ENCODE data around the gene MKRN3. TPM values are rescaled to one million over a fixed set of nuclear protein-coding genes. Genes with fewer than 3 reads are reported as not detected.

Gene MKRN3
- 0.36 TPM for polyA plus RNA-seq (2013, experiment 1 of 2; ENCODE audit: insufficient read length)
- 0.05 TPM for polyA plus RNA-seq (2013, experiment 2 of 2; ENCODE audit: insufficient read length)

DNA sequence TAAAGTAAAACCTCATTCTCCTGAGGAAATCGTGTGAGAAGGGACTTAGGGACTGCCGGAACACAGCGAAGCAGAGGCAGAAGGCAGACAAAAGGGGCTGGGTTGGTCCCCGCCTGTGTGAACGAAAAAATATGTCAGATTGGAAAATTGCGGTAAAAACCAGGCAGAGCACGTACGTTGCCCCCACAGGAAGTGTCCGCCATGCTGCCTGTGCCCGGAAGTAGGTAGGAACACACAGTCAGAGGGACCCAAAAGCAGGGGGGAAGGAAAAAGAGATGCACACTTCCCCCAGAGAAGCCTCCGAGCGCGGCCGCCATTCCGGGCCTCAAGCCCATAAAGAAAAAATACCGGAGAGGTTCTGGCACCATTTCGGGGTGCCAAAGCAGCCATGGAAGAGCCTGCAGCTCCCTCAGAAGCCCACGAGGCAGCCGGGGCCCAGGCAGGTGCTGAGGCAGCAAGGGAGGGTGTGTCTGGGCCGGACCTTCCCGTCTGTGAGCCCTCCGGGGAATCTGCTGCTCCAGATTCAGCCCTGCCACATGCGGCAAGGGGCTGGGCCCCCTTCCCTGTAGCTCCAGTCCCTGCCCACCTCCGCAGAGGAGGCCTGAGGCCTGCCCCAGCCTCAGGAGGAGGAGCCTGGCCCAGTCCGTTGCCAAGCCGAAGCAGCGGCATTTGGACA, at the start of gene MKRN3:
TSS of gene MKRN3 (plus strand) at position 280 of the 676 bp plus-strand sequence. CDS start at position 389, 109 bp downstream.
- DNase-seq, result peak; percentile 7

DNA sequence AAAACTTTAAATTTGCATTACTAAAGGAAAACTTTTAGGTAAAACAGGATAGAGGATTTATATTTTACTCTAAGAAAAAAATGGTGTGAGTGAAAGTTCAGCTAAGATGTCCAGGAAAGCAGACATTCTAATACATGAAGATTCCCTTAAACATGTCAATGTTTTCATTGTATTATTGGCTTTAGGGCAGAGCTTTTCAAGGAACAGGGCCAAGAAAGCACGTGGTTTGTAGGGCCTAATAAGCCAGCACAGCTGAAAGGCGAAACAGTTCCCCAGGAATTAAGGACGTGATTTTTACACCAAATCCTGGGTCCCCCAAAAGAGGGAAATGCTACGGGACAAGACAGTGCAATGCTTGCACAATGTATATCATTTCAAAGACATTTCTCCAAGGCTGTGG, 48.6 kb upstream of the MKRN3 start:
- DNase-seq, result no peak

DNA sequence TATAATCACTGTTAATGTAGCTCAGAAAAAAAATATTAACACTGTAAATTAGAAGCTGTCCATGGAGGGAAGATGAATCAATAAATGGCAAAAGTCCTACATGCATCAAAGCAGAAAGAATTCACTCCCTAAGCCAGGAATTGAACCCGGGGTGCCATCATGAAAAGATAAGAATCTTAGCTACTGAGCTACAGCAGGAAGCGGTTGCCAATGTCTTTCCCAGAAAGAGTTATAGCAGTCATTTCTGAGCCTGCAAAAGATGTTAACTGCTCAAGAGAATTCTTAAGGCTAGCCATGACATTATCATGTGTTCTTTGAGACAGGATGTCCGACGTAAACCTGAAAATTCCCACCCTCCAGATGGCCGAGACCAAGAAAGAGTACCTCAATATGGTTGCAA, 47.4 kb upstream of the MKRN3 start:
- no peak for DNase-seq

DNA sequence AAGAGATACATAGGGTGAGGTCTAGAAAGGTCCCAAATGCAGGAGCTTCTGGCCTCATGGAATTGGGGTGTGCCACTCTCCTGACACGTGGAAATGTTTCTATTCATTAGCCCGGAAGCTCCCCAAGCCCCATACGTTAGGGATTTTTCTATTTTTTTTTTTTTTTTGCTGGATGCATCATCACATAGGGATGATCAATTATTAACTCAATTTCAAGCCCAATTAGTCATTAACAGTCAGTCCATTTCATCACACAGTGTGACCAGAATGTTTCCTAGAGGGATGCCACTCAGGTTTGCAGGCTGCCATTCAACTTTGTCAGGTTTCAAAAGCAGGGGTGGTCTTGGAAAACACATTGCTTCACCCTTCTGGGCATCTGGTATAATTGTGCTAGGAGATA, 40.7 kb upstream of the MKRN3 start:
- no peak for DNase-seq

DNA sequence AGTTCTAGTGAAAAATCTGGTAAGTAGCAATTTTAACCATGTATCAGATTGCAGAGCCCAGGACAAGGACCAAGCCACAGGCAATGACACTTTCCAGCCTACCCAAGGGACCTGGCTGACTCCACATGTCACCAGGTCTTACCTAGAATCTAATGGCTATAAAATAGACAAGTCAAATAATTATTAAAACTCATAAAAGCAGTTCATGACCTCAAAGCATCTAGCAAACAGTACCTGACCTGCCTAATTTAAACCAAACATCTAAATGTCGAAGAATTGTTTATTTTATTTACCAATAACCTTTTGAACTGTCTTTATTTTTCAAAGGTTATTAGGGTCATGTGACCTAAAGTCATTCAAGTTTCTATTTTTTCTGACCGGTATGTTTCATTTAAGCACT, 35.6 kb upstream of the MKRN3 start:
- DNase-seq, result no peak

DNA sequence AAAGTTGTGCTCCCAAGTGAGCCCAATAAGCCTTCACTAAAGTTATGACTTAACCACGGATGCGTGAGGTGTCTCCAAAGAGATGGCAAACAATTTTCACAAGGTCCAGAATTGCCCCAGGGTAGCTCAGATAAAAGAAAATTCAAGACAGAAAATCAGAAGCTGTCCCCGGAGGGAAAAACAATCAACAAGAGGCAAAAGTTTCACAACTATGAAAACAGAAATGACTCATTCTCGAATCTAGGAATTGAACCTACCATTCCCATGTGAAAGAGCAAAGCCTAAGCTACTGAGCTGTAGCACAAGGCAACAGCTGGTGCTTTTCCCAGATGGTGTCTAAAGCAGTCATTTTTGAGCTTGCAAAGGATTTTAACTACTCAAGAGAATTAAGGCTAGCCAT, 33.5 kb upstream of the MKRN3 start:
- no peak for DNase-seq

DNA sequence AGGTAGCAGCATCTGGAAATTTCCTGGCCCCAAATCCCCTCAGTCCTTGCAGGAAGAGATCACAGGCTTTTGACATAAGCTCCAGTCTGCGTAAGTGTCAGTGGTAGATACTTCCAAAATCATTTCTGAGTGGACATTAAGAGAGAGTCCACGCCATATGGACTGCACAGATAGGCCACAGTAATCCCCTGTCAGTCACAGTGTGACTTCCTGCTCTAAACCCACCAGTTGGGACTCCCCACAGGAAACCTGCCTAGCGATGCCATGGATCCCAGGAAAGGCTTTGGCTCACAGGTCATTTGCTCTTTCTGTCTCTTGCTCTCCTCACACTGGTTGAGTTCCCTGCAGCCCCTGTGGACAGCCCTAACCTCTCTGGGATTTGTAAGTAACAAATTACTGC, 28.8 kb upstream of the MKRN3 start:
- DNase-seq, result no peak

DNA sequence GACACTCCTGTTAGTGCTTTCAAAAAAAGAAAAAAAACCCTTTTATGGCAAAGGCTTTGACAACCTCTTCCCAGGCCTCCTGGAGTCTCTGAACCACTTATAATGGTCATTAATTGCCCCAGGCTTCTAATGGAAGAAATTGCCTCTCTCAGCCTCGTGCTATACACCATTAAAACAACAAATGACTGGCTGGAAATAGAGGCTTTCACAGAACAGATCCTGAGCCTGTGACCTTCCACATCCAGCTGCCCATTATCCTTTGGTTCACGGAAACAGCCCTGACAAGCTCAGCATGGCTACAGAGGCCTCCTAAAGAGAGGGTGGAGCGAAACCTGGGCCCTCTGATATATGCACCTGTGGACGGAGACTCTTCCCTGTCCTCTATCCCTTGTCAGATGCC, 26.8 kb upstream of the MKRN3 start:
- no peak for DNase-seq

DNA sequence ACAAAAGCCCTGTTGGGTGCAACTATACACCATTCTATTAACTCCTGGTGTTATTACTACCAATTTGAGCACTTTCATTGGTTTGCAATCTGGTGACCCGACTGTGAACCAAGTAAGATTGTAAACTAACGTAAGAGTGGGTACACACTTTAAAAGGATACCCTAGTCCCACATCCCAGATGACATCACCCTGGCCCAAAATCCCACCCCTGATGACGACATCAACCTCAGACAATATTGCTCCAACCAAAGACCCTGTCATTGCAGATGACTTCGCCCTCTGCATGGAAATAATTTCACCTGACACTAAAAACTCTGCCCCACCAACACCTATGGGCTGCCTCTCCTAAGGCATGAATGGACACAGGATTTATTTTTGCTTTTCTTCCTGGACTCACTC, 25.6 kb upstream of the MKRN3 start:
- DNase-seq, result no peak

DNA sequence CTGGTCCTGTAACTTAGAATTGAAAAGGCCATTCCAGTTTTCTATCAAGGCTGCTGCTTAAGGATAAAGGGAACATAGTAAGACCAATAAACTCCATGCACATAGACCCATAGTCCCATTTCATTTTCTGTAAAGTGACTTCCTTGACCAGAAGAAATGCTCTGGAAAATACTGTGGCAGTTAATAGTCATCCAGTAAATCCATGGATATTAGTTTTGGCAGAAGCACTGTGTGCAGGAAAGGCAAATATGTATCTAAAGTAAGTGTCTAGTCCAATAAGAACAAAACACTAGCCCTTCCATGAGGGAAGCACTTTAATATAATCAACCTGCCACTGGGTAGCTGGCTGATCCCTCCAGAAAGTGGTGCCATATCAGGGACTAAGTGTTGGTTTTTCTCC, 19.3 kb upstream of the MKRN3 start:
- DNase-seq, result no peak

DNA sequence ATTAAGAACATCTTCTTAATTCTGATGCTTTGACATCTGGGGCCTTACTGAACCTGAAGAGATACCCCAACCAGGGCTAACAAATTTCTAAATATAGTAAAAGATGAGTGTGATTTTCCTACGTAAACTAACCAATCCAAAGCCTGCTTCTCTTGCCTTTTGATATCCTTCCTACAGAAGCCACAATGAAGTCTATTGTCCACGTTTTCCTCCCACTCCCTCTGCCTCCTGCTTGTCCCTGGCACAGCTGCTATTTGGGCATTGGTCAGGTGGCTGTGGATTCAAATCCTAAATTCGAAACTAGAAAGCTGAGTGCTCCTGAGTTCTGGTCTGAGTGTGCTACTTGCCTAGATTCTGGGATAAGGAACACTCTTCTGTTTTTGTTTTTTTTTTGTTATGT, 17.4 kb upstream of the MKRN3 start:
- DNase-seq, result no peak

DNA sequence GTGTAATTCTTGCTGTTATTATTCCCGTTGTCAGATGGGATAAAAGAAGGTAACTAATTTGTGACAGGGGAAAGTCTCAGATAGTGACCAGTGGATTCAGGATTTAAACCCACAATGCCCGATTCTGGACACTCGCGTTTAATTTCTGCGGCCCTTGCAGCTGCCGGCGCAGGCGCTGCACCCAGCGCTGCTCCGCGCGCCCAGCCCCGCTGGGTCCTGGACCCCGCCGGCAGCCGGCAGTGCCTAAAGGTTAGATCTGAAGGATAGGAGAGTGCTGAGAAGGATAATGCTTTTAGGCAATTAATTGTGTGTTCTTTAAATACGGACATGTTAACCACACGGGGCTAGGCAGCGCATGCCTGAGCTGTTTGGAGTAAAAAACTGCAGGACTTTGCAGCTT, 3.6 kb upstream of the MKRN3 start:
- DNase-seq, result no peak

DNA sequence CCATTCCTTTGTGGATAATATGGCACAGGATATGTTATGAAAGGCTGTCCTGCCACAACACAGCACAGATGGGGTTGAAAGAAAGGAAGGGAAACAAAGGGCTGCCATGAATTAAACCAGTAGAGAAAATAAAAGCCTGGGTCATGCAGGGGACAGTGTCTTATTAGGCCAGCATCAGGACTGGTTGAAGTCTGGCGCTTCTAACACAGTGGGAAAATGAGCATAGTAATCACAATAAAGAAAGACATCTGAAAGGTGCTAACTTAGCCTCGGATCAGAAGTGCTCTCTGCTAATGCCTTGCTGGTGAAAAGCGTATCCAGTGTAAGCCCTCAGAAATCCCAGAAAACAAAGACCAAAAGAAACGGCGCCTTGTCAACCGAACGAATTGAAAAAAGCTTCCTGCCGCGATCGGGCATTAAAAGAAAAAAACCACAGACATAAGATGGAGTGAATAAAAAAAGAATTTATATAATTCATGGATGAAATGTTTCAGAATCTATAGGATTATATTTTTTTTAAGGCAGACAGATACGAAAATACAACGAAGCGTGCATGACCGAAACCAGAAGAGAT, 566 bp upstream of the MKRN3 start:
- no peak for DNase-seq

DNA sequence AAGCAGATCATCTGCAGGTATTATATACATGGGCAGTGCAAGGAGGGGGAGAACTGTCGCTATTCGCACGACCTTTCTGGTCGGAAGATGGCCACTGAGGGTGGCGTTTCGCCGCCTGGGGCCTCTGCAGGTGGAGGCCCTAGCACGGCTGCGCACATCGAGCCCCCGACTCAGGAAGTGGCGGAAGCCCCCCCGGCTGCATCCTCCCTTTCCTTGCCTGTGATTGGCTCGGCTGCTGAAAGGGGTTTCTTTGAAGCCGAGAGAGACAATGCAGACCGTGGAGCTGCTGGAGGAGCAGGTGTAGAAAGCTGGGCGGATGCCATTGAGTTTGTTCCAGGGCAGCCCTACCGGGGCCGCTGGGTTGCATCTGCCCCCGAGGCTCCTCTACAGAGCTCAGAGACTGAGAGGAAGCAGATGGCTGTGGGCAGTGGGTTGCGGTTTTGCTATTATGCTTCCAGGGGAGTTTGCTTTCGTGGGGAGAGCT, 639 bp downstream of the MKRN3 start:
- DNase-seq, result no peak

DNA sequence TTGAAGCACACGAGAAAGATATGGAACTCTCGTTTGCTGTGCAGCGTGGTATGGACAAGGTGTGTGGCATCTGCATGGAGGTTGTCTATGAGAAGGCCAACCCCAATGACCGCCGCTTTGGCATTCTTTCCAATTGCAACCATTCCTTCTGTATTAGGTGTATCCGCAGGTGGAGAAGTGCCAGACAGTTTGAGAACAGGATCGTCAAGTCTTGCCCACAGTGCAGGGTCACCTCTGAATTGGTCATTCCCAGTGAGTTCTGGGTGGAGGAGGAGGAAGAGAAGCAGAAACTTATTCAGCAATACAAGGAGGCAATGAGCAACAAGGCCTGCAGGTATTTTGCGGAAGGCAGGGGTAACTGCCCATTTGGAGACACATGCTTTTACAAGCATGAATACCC, 1.2 kb downstream of the MKRN3 start:
- DNase-seq, result no peak

DNA sequence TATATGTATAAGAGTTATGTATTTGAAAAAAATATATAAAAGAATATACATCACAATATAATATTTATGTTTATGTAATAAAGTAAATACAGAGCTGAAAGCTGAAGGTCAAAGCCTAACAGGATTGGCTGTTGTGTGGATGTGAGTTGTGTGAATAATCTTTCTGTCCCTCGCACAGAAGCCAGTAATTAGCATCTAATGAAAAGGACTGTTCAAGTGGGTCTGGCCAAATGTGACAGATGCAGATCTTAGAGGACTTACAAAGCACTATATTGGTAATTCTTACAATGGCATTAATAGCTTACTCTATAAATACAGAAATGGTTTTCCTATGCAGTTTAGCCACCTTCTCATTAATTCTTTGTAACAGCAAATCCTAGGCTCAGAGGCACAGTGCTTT, 2.4 kb downstream of the MKRN3 start:
- DNase-seq, result no peak

DNA sequence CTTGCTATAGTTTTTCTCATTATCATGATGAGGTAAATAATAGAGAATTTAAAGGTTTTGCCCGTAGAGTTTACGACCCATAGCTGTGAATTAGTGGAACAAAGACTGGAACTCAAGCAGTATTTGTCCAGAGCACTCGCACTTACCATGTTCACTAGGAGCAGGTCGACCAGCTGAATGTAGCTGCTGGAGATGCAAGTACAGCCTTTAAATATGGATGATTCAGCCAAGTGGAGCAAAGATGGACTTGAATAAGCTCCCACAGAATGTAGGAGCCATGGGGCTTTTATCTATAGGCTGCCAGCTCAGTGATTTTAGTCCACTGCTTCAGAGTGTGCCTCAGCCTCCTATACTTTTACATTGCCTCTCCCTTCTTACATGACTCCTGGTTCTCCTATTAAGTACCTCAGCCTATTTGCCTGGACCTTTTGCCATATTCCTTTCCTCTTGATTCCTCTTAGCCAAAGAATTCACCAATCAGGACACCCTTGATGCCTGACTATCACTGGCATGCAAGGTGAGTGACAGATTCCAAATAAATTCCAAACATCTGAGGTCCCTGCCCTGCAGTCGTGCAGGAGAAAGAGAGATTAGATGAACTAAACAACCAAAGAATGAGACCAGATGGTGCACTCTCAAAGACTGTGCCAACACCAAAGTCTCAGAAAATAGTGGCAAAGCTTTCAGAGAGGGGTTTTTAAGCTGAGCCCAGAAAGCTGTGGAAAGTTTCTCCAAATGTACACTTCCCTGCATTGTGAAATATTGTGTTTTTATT, 3.9 kb downstream of the MKRN3 start:
- DNase-seq, result no peak

DNA sequence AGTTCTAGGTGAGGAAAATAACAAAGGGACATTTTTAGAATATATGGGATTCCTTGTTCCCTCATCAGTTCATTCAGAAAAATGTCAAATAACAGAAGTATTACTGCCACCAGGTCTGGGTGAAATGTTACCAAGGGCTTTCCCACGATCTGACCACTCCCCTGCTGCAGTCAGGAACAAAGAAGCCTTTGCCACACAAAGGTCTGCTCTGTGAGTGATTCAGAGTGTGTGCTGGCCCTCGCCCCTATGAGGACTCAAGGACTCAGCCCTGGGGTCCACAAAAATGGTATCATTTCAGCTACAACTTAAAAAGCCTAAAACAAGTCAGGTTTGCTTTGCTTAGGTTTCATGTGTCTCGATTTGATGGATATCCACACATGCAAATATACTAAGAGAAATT, 5.0 kb downstream of the MKRN3 start:
- no peak for DNase-seq

DNA sequence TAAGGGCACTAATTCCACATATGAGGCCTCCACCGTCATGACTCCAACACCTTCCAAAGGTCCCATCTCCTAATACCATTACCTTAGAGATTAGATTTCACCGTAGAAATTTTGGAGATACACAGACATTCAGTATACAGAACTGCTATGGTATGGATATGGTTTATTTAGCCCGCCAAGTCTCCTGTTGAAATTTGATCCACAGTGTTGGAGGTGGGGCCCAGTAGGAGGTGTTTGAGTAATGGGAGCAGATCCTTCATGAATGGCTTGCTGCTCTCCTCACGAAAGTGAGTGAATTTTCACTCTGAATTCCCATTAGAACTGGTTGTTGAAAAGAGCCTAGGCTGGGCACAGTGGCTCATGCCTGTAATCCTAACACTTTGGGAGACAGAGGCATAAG, 7.4 kb downstream of the MKRN3 start:
- no peak for DNase-seq

DNA sequence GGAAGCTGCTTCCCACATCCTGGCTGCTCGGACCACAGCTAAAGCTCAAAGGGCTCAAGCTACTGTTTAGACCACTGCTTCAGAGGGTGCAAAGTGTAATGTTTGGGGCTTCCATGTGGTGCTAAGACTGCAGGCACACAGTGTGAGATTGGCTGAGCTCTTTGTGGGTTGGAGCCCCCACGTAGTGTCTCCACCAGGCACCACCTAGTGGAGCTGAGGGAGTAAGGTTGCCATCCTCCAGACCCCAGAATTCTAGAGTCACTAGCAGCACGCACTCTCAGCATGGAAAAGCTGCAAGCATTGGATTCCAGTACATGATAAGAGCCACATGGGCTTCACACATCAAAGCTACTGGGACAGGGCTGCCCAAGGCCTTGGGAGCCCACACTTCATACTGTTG, 9.3 kb downstream of the MKRN3 start:
- DNase-seq, result no peak

DNA sequence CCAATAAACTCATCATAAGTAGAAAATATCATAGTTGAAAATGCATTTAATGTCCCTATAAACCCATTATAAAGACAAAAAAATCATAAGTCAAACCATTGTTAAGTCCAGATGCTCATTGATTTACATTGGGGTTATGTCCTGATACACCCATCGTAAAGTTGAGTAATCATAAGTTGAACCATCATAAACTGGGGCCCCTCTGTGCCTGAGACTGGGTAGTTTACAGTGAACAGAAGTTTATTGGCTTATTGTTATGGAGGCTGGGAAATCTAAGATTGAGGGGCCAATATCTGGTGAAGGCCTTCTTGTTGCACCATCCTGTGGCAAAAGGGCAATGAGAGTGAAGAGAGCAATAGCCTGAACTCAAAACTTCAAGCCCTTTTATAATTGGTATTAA, 10.6 kb downstream of the MKRN3 start:
- no peak for DNase-seq

DNA sequence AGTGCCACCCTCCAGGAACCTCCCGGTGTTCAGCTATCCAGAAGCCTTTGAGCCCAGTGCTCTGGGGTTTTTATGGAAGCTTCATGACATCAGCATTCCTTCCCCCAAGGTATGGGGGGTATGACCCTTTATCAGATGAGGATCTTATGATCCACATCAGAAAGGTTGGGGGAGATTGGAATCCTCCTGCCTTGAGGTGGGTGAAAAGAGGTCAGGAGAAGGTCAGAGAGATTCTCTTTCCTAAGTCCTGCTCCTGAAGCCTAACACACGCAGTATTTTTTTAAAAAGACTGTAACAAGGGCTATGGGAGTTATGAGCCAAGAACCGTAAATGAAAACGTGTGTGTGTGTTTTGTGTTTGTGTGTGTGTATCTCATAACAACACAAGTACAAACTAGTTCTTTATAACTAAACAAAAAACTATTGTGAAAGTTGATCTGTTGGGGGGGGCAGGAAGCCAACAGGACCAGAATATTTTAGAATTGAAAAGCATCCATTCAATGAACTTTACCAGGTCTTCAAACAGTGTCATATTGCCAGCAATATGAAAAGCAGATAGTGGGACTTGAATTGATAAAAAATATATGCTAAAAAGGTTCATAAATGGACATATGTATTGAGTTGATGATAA, 13.2 kb downstream of the MKRN3 start:
- DNase-seq, result no peak

DNA sequence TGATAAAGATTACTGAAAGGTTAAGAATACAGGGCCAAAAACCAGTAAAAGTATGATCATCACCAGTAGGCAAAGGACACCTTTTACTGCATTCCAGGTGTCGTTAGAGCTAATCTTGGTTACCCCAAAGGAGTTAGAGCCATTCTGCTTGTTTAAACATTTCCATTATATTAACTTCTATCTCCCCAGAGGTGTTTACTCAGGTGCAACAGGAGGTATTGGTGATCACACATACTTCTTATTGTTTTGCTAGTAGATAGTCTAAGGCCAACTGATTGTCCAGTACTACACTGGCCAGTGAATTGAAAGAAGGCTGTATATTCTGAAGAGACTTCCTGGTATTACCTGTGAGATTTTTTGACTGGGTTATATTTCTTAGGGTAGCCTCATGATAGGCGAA, 22.8 kb downstream of the MKRN3 start:
- no peak for DNase-seq

Data from fibroblast of skin of back (primary cell).